Vagina (tissue), 2 donors: ENCODE data around the gene WSB2. TPM values are rescaled to one million over a fixed set of nuclear protein-coding genes. Genes with fewer than 3 reads are reported as not detected.
"Not testable (repeated sequence)": the region's sequence is repeated elsewhere in the genome, so short reads cannot be mapped to it uniquely, and the experiment has no call there.

Experiments
- DNase-seq, 2 donors: peaks; one replicate each; pipeline ENCODE4 v3.0.0-alpha.2; 2017; ENCODE audit errors: extremely low spot score in 2 of 2
- H3K27ac ChIP-seq: fragments of 200-600 bp; sonication (generic); one replicate; pipeline ENCODE4 v1.5.1; 2019
- H3K27me3 ChIP-seq: fragments of 200-600 bp; sonication (generic); one replicate; pipeline ENCODE4 v1.5.1; 2019
- H3K36me3 ChIP-seq, 2 donors: fragments of 200-600 bp; sonication (generic); one replicate each; pipeline ENCODE4 v1.5.1; 2017 to 2019
- H3K4me1 ChIP-seq: fragments of 200-600 bp; sonication (generic); one replicate; pipeline ENCODE4 v1.5.1; 2019
- H3K4me3 ChIP-seq, 2 donors: fragments of 200-600 bp; sonication (generic); 1 replicate in 1 of 2; 2 replicates in 1 of 2; pipeline ENCODE4 v1.5.1; 2016 to 2019
- H3K9me3 ChIP-seq: fragments of 200-600 bp; sonication (generic); one replicate; pipeline ENCODE4 v1.5.1; 2019
- CTCF ChIP-seq, 3 experiments: fragments of 450-650 bp in 2 of 3; fragments of 200-600 bp in 1 of 3; sonication (generic) in 1 of 3; IDR thresholded peaks; one replicate each; pipeline ENCODE4 v1.5.1; 2017 to 2019; ENCODE audit warnings: antibody characterized with exemption in 3 of 3, mild to moderate bottlenecking in 2 of 3, moderate library complexity in 2 of 3
- POLR2A ChIP-seq, 2 donors: fragments of 450-650 bp; IDR thresholded peaks; one replicate each; pipeline ENCODE4 v1.6.1; 2017; ENCODE audit warnings: antibody characterized with exemption in 2 of 2, mild to moderate bottlenecking in 2 of 2, moderate library complexity in 2 of 2
- POLR2AphosphoS5 ChIP-seq, 2 donors: sonication (generic); formaldehyde crosslinking; IDR thresholded peaks; one replicate each; pipeline ENCODE4 v1.9.0; 2017; ENCODE audit warnings: antibody characterized with exemption in 2 of 2, mild to moderate bottlenecking in 2 of 2, low read depth in 1 of 2; ENCODE audit not compliant: insufficient read depth in 1 of 2
- intact Hi-C: fragments of 100-400 bp; cut with DNase I; formaldehyde crosslinking; loops from one replicate; pipeline ENCODE4 v1.15.1; 2023
- total RNA-seq: library from RNA; depleted of rRNA; stranded (reverse); fragments of >200 nt; gene quantifications from one replicate; pipeline ENCODE4 v1.2.3, GENCODE V29; 2016

Gene WSB2
- total RNA-seq, 1 donor from 2014 or later: 44.0 TPM

GRCh38 chr12:118013283-118013682 is 47.7 kb downstream of the WSB2 start:
- Histone ChIP-seq H3K36me3 (no peaks in the 10 kb centered on the region), H3K9me3 (no peaks in the 10 kb centered on the region), H3K4me3 (no peak overlapping the region), H3K4me1 (peaks cover 15% of the 10 kb centered on the region), H3K27me3 (no peaks in the 10 kb centered on the region), H3K27ac (no peak overlapping the region)
- DNase-seq: no peak
- no peak for TF ChIP-seq POLR2AphosphoS5 (IDR thresholded peaks at IDR 0.05; ENCODE audit: insufficient read depth in 1 of 2, low read depth in 1 of 2)
- TF ChIP-seq POLR2A (IDR thresholded peaks at IDR 0.05): no peak
- no peak for TF ChIP-seq CTCF (IDR thresholded peaks at IDR 0.05)
- intact Hi-C loops: no loop called here

- no peaks in the 10 kb centered on the region for H3K9me3 ChIP-seq
- H3K27ac ChIP-seq: no peak overlapping the region
- H3K27me3 ChIP-seq: no peaks in the 10 kb centered on the region
- H3K4me1 ChIP-seq: peaks cover 2% of the 10 kb centered on the region
- DNase-seq: no peak
- TF ChIP-seq CTCF (IDR thresholded peaks at IDR 0.05) (no peak), POLR2AphosphoS5 (IDR thresholded peaks at IDR 0.05; ENCODE audit: insufficient read depth in 1 of 2, low read depth in 1 of 2) (no peak), POLR2A (IDR thresholded peaks at IDR 0.05) (no peak)
- no peaks in the 10 kb centered on the region for H3K36me3 ChIP-seq
- intact Hi-C loops: no loop called here
- no peak overlapping the region for H3K4me3 ChIP-seq
These were observed 49.0 kb downstream of the WSB2 start for GRCh38 chr12:118011961-118012360.

- Histone ChIP-seq H3K27me3 (no peaks in the 10 kb centered on the region), H3K4me3 (no peak overlapping the region), H3K4me1 (no peaks in the 10 kb centered on the region), H3K27ac (no peak overlapping the region), H3K9me3 (no peaks in the 10 kb centered on the region), H3K36me3 (no peaks in the 10 kb centered on the region)
- no peak for TF ChIP-seq POLR2A (IDR thresholded peaks at IDR 0.05)
- no peak for TF ChIP-seq CTCF (IDR thresholded peaks at IDR 0.05)
- TF ChIP-seq POLR2AphosphoS5 (IDR thresholded peaks at IDR 0.05; ENCODE audit: insufficient read depth in 1 of 2, low read depth in 1 of 2): no peak
- intact Hi-C loops: no loop called here
- DNase-seq: no peak
These were observed 49.6 kb downstream of the WSB2 start for GRCh38 chr12:118011377-118011776.

- H3K27ac ChIP-seq: no peak overlapping the region
- no peak overlapping the region for H3K4me3 ChIP-seq
- H3K9me3 ChIP-seq: no peaks in the 10 kb centered on the region
- no peaks in the 10 kb centered on the region for H3K36me3 ChIP-seq
- no peak for DNase-seq
- H3K27me3 ChIP-seq: no peaks in the 10 kb centered on the region
- H3K4me1 ChIP-seq: no peaks in the 10 kb centered on the region
- TF ChIP-seq CTCF (IDR thresholded peaks at IDR 0.05) (no peak), POLR2A (IDR thresholded peaks at IDR 0.05) (no peak), POLR2AphosphoS5 (IDR thresholded peaks at IDR 0.05; ENCODE audit: insufficient read depth in 1 of 2, low read depth in 1 of 2) (no peak)
- intact Hi-C loops: no loop called here
These were observed 50.1 kb downstream of the WSB2 start for GRCh38 chr12:118010903-118011302.

DNA sequence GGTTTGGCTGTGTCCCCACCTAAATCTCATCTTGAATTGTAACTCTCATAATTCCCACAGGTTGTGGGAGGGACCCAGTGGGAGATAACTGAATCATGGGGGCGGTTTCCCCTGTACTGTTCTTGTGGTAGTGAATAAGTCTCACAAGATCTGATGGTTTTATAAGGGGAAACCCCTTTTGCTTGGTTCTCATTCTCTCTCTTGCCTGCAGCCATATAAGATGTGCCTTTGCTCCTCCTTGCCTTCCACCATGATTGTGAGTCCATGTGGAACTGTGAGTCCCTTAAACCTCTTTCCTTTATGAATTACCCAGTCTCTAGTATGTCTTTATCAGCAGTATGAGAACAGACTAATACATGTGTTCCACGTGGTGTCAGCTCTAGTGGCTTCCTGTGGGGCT is 61.2 kb downstream of the WSB2 start:
- DNase-seq, H3K4me1 ChIP-seq, H3K4me3 ChIP-seq, H3K27me3 ChIP-seq, H3K36me3 ChIP-seq, H3K9me3 ChIP-seq, H3K27ac ChIP-seq: not testable (repeated sequence)
- intact Hi-C loops: loop anchor here (5.0 kb wide), 1 partner anchor 103 kb away; no protein-coding TSS in a partner anchor

DNA sequence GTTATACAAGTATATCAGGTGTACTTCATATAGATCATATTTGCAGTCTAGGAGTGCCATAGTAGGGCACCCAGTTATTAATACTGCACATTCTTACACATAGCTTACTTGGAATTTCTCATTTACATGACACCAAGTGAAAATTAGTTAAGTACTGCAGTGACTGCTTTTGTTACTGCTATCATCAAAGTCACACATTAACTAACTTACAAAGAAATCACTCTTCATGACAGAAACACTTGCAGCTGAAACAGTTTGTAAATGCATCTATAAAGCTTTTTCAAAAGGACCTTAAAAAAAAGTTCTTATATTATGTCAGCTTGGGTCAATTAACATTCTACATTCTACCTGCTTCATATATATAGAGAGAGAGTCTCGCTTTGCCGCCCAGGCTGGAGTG is 62.3 kb downstream of the WSB2 start:
- no peak for TF ChIP-seq POLR2A (IDR thresholded peaks at IDR 0.05)
- no peak for TF ChIP-seq POLR2AphosphoS5 (IDR thresholded peaks at IDR 0.05; ENCODE audit: insufficient read depth in 1 of 2, low read depth in 1 of 2)
- TF ChIP-seq CTCF (IDR thresholded peaks at IDR 0.05): no peak
- intact Hi-C loops: no loop called here
- H3K27ac ChIP-seq: no peak overlapping the region
- no peaks in the 10 kb centered on the region for H3K4me1 ChIP-seq
- no peaks in the 10 kb centered on the region for H3K27me3 ChIP-seq
- DNase-seq: no peak
- H3K9me3 ChIP-seq: no peaks in the 10 kb centered on the region
- H3K4me3 ChIP-seq: no peak overlapping the region
- no peaks in the 10 kb centered on the region for H3K36me3 ChIP-seq
